HG03095 (cell line): ENCODE data around the gene XKRX.

Experiments used
- ATAC-seq: cut with Tn5 transposase; IDR thresholded peaks from one replicate; pipeline ENCODE4 v1.9.1; 2021; ENCODE audit warnings: moderate library complexity; ENCODE audit not compliant: unreplicated experiment

The XKRX gene

GRCh38 chrX:100895365-100896075, 33.2 kb downstream of the XKRX start:
- no peak for ATAC-seq

- ATAC-seq, result no peak
These were observed 45.1 kb downstream of the XKRX start for GRCh38 chrX:100883654-100884053.

GRCh38 chrX:100880368-100880767, 48.3 kb downstream of the XKRX start:
- ATAC-seq, result no peak

- no peak for ATAC-seq
These were observed 54.4 kb downstream of the XKRX start, which contains the start of gene NOX1 for GRCh38 chrX:100874325-100874724. Gene NOX1 (minus strand): TSS chrX:100874359. CDS start chrX:100874139, 220 bp downstream.

- no peak for ATAC-seq
These were observed 56.8 kb downstream of the XKRX start for GRCh38 chrX:100871594-100872560.

GRCh38 chrX:100870527-100870926, 58.2 kb downstream of the XKRX start:
- ATAC-seq, result no peak

- ATAC-seq, result no peak
These were observed 60.4 kb downstream of the XKRX start for GRCh38 chrX:100868273-100868672.

GRCh38 chrX:100864657-100865391, 63.9 kb downstream of the XKRX start:
- no peak for ATAC-seq
